HepG2 (cell line): Measurements from ENCODE around the gene ZKSCAN1. TPM values are rescaled to one million over a fixed set of nuclear protein-coding genes. Genes with fewer than 3 reads are reported as not detected.

Source experiments
- BORCS8-MEF2B ChIP-seq: sonication (generic); formaldehyde crosslinking; IDR thresholded peaks from 2 replicates; pipeline ENCODE4 v1.8.0; 2022; ENCODE audit warnings: mild to moderate bottlenecking, missing genetic modification reagents
- CENPT ChIP-seq: sonication (generic); formaldehyde crosslinking; IDR thresholded peaks from 2 replicates; pipeline ENCODE4 v1.8.0; 2022; ENCODE audit warnings: low read depth, mild to moderate bottlenecking, moderate library complexity, missing genetic modification reagents
- IKZF1 ChIP-seq: fragments of 450-650 bp; IDR thresholded peaks from 2 replicates; pipeline ENCODE4 v1.7.1; 2016
- KDM6A ChIP-seq: IDR thresholded peaks from 2 replicates; pipeline ENCODE4 v1.6.1; 2016; ENCODE audit warnings: low read depth
- MAFK ChIP-seq, 2 experiments: IDR thresholded peaks in 1 of 2; conservative IDR thresholded peaks in 1 of 2; 2 replicates each; pipeline ENCODE4 v1.6.1; 2011; ENCODE audit warnings: improper control_type of control experiment in 2 of 2, low read length in 2 of 2
- MTF1 ChIP-seq: sonication (generic); formaldehyde crosslinking; IDR thresholded peaks from 2 replicates; pipeline ENCODE4 v1.5.0; 2020; ENCODE audit warnings: missing genetic modification reagents
- SIN3B ChIP-seq: fragments of 150-350 bp; IDR thresholded peaks from 2 replicates; pipeline ENCODE4 v1.6.1; 2014; ENCODE audit warnings: low read length
- SIX1 ChIP-seq: sonication (generic); formaldehyde crosslinking; IDR thresholded peaks from 2 replicates; pipeline ENCODE4 v1.4.0; 2020; ENCODE audit warnings: missing genetic modification reagents, borderline replicate concordance
- ZNF136 ChIP-seq: sonication (generic); formaldehyde crosslinking; IDR thresholded peaks from 2 replicates; pipeline ENCODE4 v1.8.1; 2022; ENCODE audit warnings: low read depth, mild to moderate bottlenecking, moderate library complexity, missing genetic modification reagents
- ZNF234 ChIP-seq: sonication (generic); formaldehyde crosslinking; conservative IDR thresholded peaks from 2 replicates; pipeline ENCODE4 v1.5.1; 2020; ENCODE audit warnings: mild to moderate bottlenecking, missing genetic modification reagents
- ZNF430 ChIP-seq: sonication (generic); formaldehyde crosslinking; IDR thresholded peaks from 2 replicates; pipeline ENCODE4 v1.9.0; 2021; ENCODE audit warnings: mild to moderate bottlenecking, missing genetic modification reagents
- ZNF431 ChIP-seq: sonication (generic); formaldehyde crosslinking; IDR thresholded peaks from 2 replicates; pipeline ENCODE4 v1.9.0; 2022; ENCODE audit warnings: missing genetic modification reagents, low read depth, mild to moderate bottlenecking, borderline replicate concordance
- ZNF567 ChIP-seq: sonication (generic); formaldehyde crosslinking; IDR thresholded peaks from 2 replicates; pipeline ENCODE4 v1.8.1; 2023; ENCODE audit warnings: mild to moderate bottlenecking, missing genetic modification reagents, borderline replicate concordance
- polyA plus RNA-seq, 8 experiments: library from polyadenylated mRNA; depleted of rRNA in 3 of 8; stranded (reverse) in 7 of 8; unstranded in 1 of 8; fragments of >200 nt; fragmentation: Illumina TruSeq in 4 of 8; extraction: Trizol in 4 of 8; gene quantifications; 2 replicates each; pipeline versions ENCODE4 v1.2.1 to v1.2.3, GENCODE V29; 2011 to 2016; ENCODE audit warnings: low read depth in 4 of 8, missing spikeins in 1 of 8, mixed read lengths in 1 of 8; ENCODE audit not compliant: insufficient read depth in 1 of 8
- total RNA-seq, 5 experiments: library from RNA; depleted of rRNA; stranded (reverse); fragments of >200 nt; fragmentation: Illumina TruSeq; extraction: Trizol; gene quantifications; 2 replicates each; pipeline ENCODE4 v1.2.3, GENCODE V29; 2016; ENCODE audit warnings: low read depth in 1 of 5
- TF ChIP-seq, protein P1 (sequence below): sonication (generic); formaldehyde crosslinking; IDR thresholded peaks from 2 replicates; pipeline ENCODE4 v1.8.0; 2022; ENCODE audit warnings: mild to moderate bottlenecking, missing genetic modification reagents, borderline replicate concordance
- TF ChIP-seq, protein P2 (sequence below): sonication (generic); formaldehyde crosslinking; IDR thresholded peaks from 2 replicates; pipeline ENCODE4 v1.5.1; 2020; ENCODE audit warnings: mild to moderate bottlenecking, moderate library complexity, missing genetic modification reagents
- TF ChIP-seq, protein P3 (sequence below): sonication (generic); formaldehyde crosslinking; conservative IDR thresholded peaks from 2 replicates; pipeline ENCODE4 v1.8.1; 2023; ENCODE audit warnings: missing genetic modification reagents
- TF ChIP-seq, protein P4 (sequence below): conservative IDR thresholded peaks from 2 replicates; pipeline ENCODE4 v1.6.1; 2018; ENCODE audit warnings: missing genetic modification reagents
- TF ChIP-seq, protein P5 (sequence below): sonication (generic); formaldehyde crosslinking; IDR thresholded peaks from 2 replicates; pipeline ENCODE4 v1.4.0; 2020; ENCODE audit warnings: mild to moderate bottlenecking, missing genetic modification reagents
- TF ChIP-seq, protein P6 (sequence below): sonication (generic); formaldehyde crosslinking; IDR thresholded peaks from 2 replicates; pipeline ENCODE4 v1.5.0; 2020; ENCODE audit warnings: missing genetic modification reagents
- TF ChIP-seq, protein P7 (sequence below): sonication (generic); formaldehyde crosslinking; IDR thresholded peaks from 2 replicates; pipeline ENCODE4 v1.4.0; 2020; ENCODE audit warnings: low read depth, mild to moderate bottlenecking, missing genetic modification reagents

Gene ZKSCAN1
- total and polyA plus RNA-seq, 2 of the 13 experiments (the other 11 are each of a cell fraction or from before 2014, with no cell fraction given): 46.4 to 60.6 TPM

DNA sequence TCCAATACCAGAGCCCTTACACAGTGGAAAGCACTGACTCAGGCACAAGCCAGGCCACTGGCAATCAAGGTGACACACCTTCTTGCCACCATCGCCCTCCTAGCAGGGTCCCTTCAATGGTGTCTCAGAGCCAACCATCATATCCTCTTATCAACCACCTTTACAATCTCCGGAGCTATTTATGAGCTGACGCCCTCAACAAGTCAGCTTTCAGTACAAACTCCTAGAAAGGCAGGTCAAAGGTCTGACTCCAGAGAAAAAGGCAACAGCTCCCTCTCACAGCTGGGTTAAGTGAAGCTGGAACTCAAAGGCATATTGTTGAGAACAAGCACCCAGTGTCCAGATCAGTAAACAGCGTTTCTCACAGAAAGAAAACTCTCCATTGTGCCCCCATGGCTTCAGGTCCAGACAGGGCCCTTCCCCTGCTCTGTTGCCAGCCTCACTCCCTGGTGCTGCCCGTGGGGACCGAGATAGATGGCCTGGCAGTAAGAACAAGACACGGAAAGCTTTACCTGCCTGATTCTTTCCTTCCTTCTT, 63.7 kb downstream of the ZKSCAN1 start (continued):
- no peak for TF ChIP-seq CENPT (CRISPR knock-in tag)
- TF ChIP-seq, protein P1, sequence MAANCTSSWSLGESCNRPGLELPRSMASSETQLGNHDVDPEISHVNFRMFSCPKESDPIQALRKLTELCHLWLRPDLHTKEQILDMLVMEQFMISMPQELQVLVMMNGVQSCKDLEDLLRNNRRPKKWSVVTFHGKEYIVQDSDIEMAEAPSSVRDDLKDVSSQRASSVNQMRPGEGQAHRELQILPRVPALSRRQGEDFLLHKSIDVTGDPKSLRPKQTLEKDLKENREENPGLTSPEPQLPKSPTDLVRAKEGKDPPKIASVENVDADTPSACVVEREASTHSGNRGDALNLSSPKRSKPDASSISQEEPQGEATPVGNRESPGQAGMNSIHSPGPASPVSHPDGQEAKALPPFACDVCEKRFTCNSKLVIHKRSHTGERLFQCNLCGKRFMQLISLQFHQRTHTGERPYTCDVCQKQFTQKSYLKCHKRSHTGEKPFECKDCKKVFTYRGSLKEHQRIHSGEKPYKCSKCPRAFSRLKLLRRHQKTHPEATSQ (CRISPR knock-in tag): no peak
- no peak for TF ChIP-seq IKZF1
- no peak for TF ChIP-seq MTF1
- TF ChIP-seq, protein P2, sequence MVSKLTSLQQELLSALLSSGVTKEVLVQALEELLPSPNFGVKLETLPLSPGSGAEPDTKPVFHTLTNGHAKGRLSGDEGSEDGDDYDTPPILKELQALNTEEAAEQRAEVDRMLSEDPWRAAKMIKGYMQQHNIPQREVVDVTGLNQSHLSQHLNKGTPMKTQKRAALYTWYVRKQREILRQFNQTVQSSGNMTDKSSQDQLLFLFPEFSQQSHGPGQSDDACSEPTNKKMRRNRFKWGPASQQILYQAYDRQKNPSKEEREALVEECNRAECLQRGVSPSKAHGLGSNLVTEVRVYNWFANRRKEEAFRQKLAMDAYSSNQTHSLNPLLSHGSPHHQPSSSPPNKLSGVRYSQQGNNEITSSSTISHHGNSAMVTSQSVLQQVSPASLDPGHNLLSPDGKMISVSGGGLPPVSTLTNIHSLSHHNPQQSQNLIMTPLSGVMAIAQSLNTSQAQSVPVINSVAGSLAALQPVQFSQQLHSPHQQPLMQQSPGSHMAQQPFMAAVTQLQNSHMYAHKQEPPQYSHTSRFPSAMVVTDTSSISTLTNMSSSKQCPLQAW (CRISPR knock-in tag): no peak
- TF ChIP-seq KDM6A: no peak
- 0 out of 2 replicates have a peak, but pooled peaks have one; percentile 51 for TF ChIP-seq ZNF430 (CRISPR knock-in tag)
- peak; percentile 33; the same call in 1 of the 2 replicates for TF ChIP-seq SIX1 (CRISPR knock-in tag)
- TF ChIP-seq, protein P3, sequence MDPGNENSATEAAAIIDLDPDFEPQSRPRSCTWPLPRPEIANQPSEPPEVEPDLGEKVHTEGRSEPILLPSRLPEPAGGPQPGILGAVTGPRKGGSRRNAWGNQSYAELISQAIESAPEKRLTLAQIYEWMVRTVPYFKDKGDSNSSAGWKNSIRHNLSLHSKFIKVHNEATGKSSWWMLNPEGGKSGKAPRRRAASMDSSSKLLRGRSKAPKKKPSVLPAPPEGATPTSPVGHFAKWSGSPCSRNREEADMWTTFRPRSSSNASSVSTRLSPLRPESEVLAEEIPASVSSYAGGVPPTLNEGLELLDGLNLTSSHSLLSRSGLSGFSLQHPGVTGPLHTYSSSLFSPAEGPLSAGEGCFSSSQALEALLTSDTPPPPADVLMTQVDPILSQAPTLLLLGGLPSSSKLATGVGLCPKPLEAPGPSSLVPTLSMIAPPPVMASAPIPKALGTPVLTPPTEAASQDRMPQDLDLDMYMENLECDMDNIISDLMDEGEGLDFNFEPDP (CRISPR knock-in tag): no peak
- TF ChIP-seq, protein P4, sequence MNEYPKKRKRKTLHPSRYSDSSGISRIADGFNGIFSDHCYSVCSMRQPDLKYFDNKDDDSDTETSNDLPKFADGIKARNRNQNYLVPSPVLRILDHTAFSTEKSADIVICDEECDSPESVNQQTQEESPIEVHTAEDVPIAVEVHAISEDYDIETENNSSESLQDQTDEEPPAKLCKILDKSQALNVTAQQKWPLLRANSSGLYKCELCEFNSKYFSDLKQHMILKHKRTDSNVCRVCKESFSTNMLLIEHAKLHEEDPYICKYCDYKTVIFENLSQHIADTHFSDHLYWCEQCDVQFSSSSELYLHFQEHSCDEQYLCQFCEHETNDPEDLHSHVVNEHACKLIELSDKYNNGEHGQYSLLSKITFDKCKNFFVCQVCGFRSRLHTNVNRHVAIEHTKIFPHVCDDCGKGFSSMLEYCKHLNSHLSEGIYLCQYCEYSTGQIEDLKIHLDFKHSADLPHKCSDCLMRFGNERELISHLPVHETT (CRISPR knock-in tag): no peak
- TF ChIP-seq, protein P5, sequence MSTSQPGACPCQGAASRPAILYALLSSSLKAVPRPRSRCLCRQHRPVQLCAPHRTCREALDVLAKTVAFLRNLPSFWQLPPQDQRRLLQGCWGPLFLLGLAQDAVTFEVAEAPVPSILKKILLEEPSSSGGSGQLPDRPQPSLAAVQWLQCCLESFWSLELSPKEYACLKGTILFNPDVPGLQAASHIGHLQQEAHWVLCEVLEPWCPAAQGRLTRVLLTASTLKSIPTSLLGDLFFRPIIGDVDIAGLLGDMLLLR: no peak
- no peak; the same call in 1 of the 2 replicates for TF ChIP-seq ZNF567 (CRISPR knock-in tag)
- no peak for TF ChIP-seq ZNF431 (CRISPR knock-in tag)
- no peak for TF ChIP-seq SIN3B
- TF ChIP-seq MAFK (conservative IDR thresholded peaks at IDR 0.05 in 1 of 2, IDR thresholded peaks at IDR 0.05 in 1 of 2; ENCODE audit: low read length in 2 of 2): no peak
- TF ChIP-seq, protein P6, sequence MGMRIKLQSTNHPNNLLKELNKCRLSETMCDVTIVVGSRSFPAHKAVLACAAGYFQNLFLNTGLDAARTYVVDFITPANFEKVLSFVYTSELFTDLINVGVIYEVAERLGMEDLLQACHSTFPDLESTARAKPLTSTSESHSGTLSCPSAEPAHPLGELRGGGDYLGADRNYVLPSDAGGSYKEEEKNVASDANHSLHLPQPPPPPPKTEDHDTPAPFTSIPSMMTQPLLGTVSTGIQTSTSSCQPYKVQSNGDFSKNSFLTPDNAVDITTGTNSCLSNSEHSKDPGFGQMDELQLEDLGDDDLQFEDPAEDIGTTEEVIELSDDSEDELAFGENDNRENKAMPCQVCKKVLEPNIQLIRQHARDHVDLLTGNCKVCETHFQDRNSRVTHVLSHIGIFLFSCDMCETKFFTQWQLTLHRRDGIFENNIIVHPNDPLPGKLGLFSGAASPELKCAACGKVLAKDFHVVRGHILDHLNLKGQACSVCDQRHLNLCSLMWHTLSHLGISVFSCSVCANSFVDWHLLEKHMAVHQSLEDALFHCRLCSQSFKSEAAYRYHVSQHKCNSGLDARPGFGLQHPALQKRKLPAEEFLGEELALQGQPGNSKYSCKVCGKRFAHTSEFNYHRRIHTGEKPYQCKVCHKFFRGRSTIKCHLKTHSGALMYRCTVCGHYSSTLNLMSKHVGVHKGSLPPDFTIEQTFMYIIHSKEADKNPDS (CRISPR knock-in tag): no peak
- TF ChIP-seq BORCS8-MEF2B: no peak
- TF ChIP-seq ZNF136 (CRISPR knock-in tag): 0 out of 2 replicates have a peak, but pooled peaks have one; percentile 58
- TF ChIP-seq ZNF234 (CRISPR knock-in tag): no peak
- TF ChIP-seq, protein P7, sequence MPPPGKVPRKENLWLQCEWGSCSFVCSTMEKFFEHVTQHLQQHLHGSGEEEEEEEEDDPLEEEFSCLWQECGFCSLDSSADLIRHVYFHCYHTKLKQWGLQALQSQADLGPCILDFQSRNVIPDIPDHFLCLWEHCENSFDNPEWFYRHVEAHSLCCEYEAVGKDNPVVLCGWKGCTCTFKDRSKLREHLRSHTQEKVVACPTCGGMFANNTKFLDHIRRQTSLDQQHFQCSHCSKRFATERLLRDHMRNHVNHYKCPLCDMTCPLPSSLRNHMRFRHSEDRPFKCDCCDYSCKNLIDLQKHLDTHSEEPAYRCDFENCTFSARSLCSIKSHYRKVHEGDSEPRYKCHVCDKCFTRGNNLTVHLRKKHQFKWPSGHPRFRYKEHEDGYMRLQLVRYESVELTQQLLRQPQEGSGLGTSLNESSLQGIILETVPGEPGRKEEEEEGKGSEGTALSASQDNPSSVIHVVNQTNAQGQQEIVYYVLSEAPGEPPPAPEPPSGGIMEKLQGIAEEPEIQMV: no peak
